PC-9 (cell line): ENCODE measurements around the gene LSM4. TPM values are rescaled to one million over a fixed set of nuclear protein-coding genes. Genes with fewer than 3 reads are reported as not detected.

Experiments used
- BruUV-seq: library from RNA; stranded (reverse); fragments of 400-500 nt; replicated peaks from 2 replicates; lab custom pipeline; 2021; lab: Mats Ljungman, UMichigan
- CTCF ChIA-PET: fragments of 300-600 bp; sonication (Branson Sonifier 250); formaldehyde crosslinking; loops from one replicate; lab custom pipeline; 2022; ENCODE audit warnings: antibody characterized with exemption; lab: Charles Lee
- POLR2A ChIA-PET: fragments of 300-600 bp; sonication (Branson Sonifier 250); formaldehyde crosslinking; loops from one replicate; lab custom pipeline; 2022; ENCODE audit warnings: antibody characterized with exemption; ENCODE audit not compliant: unreplicated experiment; lab: Charles Lee
- DNase-seq, 2 experiments: peaks; one replicate each; pipeline versions ENCODE4 v3.0.0 to v3.0.0-alpha.2; 2015 to 2022; ENCODE audit warnings: mixed read lengths in 1 of 2
- H2AFZ ChIP-seq: fragments of 200-600 bp; sonication (generic); 2 replicates; pipeline ENCODE4 v1.8.1; 2017; ENCODE audit warnings: antibody characterized with exemption
- H3F3A ChIP-seq: fragments of 200-600 bp; sonication (generic); 2 replicates; pipeline ENCODE4 v1.8.1; 2017; ENCODE audit warnings: antibody characterized with exemption, mild to moderate bottlenecking, low read depth; ENCODE audit not compliant: insufficient read depth
- H3K27ac ChIP-seq: fragments of 200-600 bp; sonication (generic); 2 replicates; pipeline ENCODE4 v1.6.1; 2016; ENCODE audit warnings: mixed run types
- H3K27me3 ChIP-seq: fragments of 200-600 bp; sonication (generic); 2 replicates; pipeline ENCODE4 v1.6.1; 2016; ENCODE audit warnings: low read depth, mixed run types; ENCODE audit not compliant: insufficient read depth
- H3K36me3 ChIP-seq: fragments of 200-600 bp; sonication (generic); 2 replicates; pipeline ENCODE4 v1.6.1; 2016; ENCODE audit warnings: low read depth, mixed run types
- H3K4me1 ChIP-seq: fragments of 200-600 bp; sonication (generic); replicated peaks from 2 replicates; pipeline ENCODE4 v1.6.1; 2016; ENCODE audit warnings: mixed run types; ENCODE audit not compliant: insufficient read depth
- H3K4me2 ChIP-seq: fragments of 200-600 bp; sonication (generic); 2 replicates; pipeline ENCODE4 v1.6.1; 2017; ENCODE audit warnings: mixed run types
- H3K4me3 ChIP-seq: fragments of 200-600 bp; sonication (generic); 2 replicates; pipeline ENCODE4 v1.6.1; 2016; ENCODE audit warnings: mixed run types
- H3K79me2 ChIP-seq: fragments of 200-600 bp; sonication (generic); 2 replicates; pipeline ENCODE4 v1.6.1; 2017; ENCODE audit warnings: low read depth, mixed run types
- H3K9me2 ChIP-seq: fragments of 200-600 bp; sonication (generic); 2 replicates; pipeline ENCODE4 v1.8.1; 2017; ENCODE audit warnings: mild to moderate bottlenecking; ENCODE audit not compliant: insufficient read depth
- H3K9me3 ChIP-seq: fragments of 200-600 bp; sonication (generic); 2 replicates; pipeline ENCODE4 v1.8.1; 2016; ENCODE audit warnings: low read depth; ENCODE audit not compliant: insufficient read depth
- H4K20me1 ChIP-seq: fragments of 200-600 bp; sonication (generic); 2 replicates; pipeline ENCODE4 v1.8.1; 2017; ENCODE audit not compliant: insufficient read depth
- EZH2 ChIP-seq: fragments of 200-600 bp; sonication (generic); IDR thresholded peaks from 2 replicates; pipeline ENCODE4 v1.8.0; 2017; ENCODE audit warnings: antibody characterized with exemption, low read depth
- intact Hi-C: fragments of 100-400 bp; cut with micrococcal nuclease; formaldehyde crosslinking; loops from one replicate; pipeline ENCODE4 v1.10.0; 2022; ENCODE audit not compliant: unreplicated experiment
- total RNA-seq: library from RNA; stranded (reverse); gene quantifications from 2 replicates; pipeline ENCODE4 v1.2.3, GENCODE V29; 2021
- TF ChIP-seq, protein P1 (sequence below): fragments of 200-600 bp; sonication (generic); conservative IDR thresholded peaks from 2 replicates; pipeline ENCODE4 v1.6.1; 2017; ENCODE audit warnings: mixed run types, antibody characterized with exemption, mild to moderate bottlenecking, moderate library complexity

Gene LSM4
- total RNA-seq, 1 experiment from 2014 or later, result 323 TPM

DNA sequence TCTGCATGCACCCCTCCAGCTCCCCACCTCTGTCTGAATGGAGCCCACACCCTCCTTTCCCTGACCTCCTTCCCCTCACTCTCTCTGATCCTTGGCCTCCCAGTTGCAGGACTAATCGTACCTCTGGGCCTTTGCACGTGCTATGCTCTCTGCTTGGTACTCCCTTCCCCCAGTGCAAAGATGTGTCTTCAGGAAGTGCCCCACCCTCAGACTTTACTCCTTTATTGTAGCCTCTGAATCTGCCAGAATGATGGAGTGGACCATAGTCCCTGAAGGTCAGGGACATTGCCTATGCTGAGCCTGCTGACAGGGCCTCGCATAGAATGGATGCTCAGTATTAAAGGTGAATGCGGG lies 40.1 kb downstream of the LSM4 start:
- BruUV-seq, result no TSS peak
- Histone ChIP-seq H3K4me1 (peaks cover 21% of the 10 kb centered on the region), H4K20me1 (peaks cover 15% of the 10 kb centered on the region), H3K36me3 (peaks cover 5% of the 10 kb centered on the region; the same call in 1 of the 2 replicates), H3K9me2 (no peaks in the 10 kb centered on the region), H3F3A (peaks cover 59% of the 10 kb centered on the region), H2AFZ (no peak overlapping the region), H3K27me3 (no peaks in the 10 kb centered on the region), H3K4me3 (peak overlapping the region; percentile 93; the same call in 1 of the 2 replicates), H3K9me3 (no peaks in the 10 kb centered on the region), H3K4me2 (peak overlapping the region; percentile 99), H3K79me2 (peaks cover 34% of the 10 kb centered on the region), H3K27ac (peak overlapping the region; percentile 97)
- CTCF ChIA-PET, result interaction anchor here (0.6 to 1.8 kb wide), 2 partner anchors 46 to 61 kb away, joined by 3 to 9 read pairs; no protein-coding TSS in a partner anchor
- intact Hi-C loops, result loop anchor here (1.0 kb wide), 1 partner anchor 10 kb away; no protein-coding TSS in a partner anchor
- no peak for TF ChIP-seq EZH2
- TF ChIP-seq, protein P1, sequence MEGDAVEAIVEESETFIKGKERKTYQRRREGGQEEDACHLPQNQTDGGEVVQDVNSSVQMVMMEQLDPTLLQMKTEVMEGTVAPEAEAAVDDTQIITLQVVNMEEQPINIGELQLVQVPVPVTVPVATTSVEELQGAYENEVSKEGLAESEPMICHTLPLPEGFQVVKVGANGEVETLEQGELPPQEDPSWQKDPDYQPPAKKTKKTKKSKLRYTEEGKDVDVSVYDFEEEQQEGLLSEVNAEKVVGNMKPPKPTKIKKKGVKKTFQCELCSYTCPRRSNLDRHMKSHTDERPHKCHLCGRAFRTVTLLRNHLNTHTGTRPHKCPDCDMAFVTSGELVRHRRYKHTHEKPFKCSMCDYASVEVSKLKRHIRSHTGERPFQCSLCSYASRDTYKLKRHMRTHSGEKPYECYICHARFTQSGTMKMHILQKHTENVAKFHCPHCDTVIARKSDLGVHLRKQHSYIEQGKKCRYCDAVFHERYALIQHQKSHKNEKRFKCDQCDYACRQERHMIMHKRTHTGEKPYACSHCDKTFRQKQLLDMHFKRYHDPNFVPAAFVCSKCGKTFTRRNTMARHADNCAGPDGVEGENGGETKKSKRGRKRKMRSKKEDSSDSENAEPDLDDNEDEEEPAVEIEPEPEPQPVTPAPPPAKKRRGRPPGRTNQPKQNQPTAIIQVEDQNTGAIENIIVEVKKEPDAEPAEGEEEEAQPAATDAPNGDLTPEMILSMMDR, result no peak
- no peak for DNase-seq
- POLR2A ChIA-PET, result interaction anchor here (0.6 to 2.4 kb wide), 3 partner anchors 10 to 135 kb away, joined by 3 to 63 read pairs (median 35); no protein-coding TSS in a partner anchor

DNA sequence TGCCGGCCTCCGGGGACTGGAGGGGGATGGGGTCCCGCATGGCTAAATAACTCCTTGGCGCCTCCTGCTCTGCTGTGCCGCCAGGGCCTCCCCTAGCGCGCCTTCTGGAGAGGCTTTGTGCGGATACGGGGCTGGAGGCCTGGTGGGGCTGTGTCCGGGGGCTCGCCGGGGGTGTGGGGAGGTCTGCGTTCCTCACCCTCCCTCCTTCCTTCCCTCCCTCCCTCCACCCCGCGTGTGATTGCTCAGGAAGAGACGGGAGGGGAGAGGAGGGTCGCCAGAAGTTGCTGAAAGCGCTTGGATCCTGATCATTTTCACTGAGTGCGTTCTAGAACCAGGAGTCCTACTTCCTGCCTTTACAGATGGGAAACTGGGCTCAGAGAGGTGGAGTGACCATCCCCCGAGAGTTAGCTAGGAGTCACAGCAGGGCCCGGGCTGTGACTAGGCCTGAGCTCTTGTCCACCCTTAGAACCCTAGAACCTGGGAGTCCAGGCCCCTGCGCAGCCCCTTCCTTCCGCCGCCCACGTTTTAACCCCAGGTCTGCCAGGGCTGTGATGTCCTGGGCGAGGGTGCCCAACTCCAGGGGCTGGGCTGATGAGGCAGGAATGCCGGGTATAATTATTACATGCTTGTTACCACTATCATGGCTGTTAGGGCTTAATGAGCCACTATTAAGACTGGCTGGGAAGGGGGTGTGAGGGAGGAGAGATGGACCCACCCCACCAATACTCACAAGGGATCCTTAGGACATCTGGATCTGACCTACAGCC lies 40.7 kb downstream of the LSM4 start:
- Histone ChIP-seq H3K4me1 (peaks cover 21% of the 10 kb centered on the region), H3K9me3 (no peaks in the 10 kb centered on the region), H3K4me2 (peak overlapping the region; percentile 99), H3K79me2 (peaks cover 40% of the 10 kb centered on the region), H3K27me3 (no peaks in the 10 kb centered on the region), H3K9me2 (no peaks in the 10 kb centered on the region), H3K4me3 (peak overlapping the region; percentile 93), H3F3A (peaks cover 55% of the 10 kb centered on the region), H2AFZ (peak overlapping the region; percentile 93), H3K27ac (peak overlapping the region; percentile 97), H3K36me3 (peaks cover 5% of the 10 kb centered on the region; the same call in 1 of the 2 replicates), H4K20me1 (peaks cover 19% of the 10 kb centered on the region)
- CTCF ChIA-PET, result interaction anchor here (0.6 to 1.8 kb wide), 3 partner anchors 41 to 62 kb away, joined by 3 to 9 read pairs (median 4); partner anchors contain the start of gene LSM4
- DNase-seq, result peak in 1 of 2 experiments; percentile 60
- TF ChIP-seq EZH2, result no peak
- TF ChIP-seq, protein P1, result no peak
- POLR2A ChIA-PET, result interaction anchor here (0.5 to 2.4 kb wide), 26 partner anchors 11 to 560 kb away, joined by 3 to 63 read pairs (median 6); partner anchors contain the start of genes LSM4, MPV17L2 and RPL18A
- BruUV-seq, result TSS peak; percentile 79
- intact Hi-C loops, result loop anchor here (1.0 kb wide), 1 partner anchor 10 kb away; no protein-coding TSS in a partner anchor
